ENCODE measurements around the gene SLC4A11.

Gene SLC4A11

GRCh38 chr20:3199976-3200755, 38.8 kb downstream of the SLC4A11 start:
- no peak overlapping the region for H3K4me3 ChIP-seq (ENCODE audit: low read depth, low read length)
- TF ChIP-seq CTCF (IDR thresholded peaks at IDR 0.05; ENCODE audit: low read depth, low read length, missing control alignments) = no peak
- DNase-seq (ENCODE audit: low read depth) = no peak
- in situ Hi-C loops (cut with HindIII; ENCODE audit: low sequenced_read_pairs) = no loop called here

GRCh38 chr20:3199206-3199605, 39.8 kb downstream of the SLC4A11 start:
- in situ Hi-C loops (cut with HindIII; ENCODE audit: low sequenced_read_pairs) = no loop called here
- no peak for TF ChIP-seq CTCF (IDR thresholded peaks at IDR 0.05; ENCODE audit: low read depth, low read length, missing control alignments)
- no peak for DNase-seq (ENCODE audit: low read depth)
- no peak overlapping the region for H3K4me3 ChIP-seq (ENCODE audit: low read depth, low read length)

- DNase-seq (ENCODE audit: low read depth) = no peak
- in situ Hi-C loops (cut with HindIII; ENCODE audit: low sequenced_read_pairs) = no loop called here
- no peak overlapping the region for H3K4me3 ChIP-seq (ENCODE audit: low read depth, low read length)
- TF ChIP-seq CTCF (IDR thresholded peaks at IDR 0.05; ENCODE audit: low read depth, low read length, missing control alignments) = no peak
Measured at GRCh38 chr20:3195590-3196237, 43.3 kb downstream of the SLC4A11 start.

GRCh38 chr20:3194617-3195280, 44.2 kb downstream of the SLC4A11 start:
- in situ Hi-C loops (cut with HindIII; ENCODE audit: low sequenced_read_pairs) = no loop called here
- no peak for DNase-seq (ENCODE audit: low read depth)
- TF ChIP-seq CTCF (IDR thresholded peaks at IDR 0.05; ENCODE audit: low read depth, low read length, missing control alignments) = no peak
- H3K4me3 ChIP-seq (ENCODE audit: low read depth, low read length) = no peak overlapping the region

GRCh38 chr20:3193806-3194616, 45.0 kb downstream of the SLC4A11 start:
- in situ Hi-C loops (cut with HindIII; ENCODE audit: low sequenced_read_pairs) = no loop called here
- no peak overlapping the region for H3K4me3 ChIP-seq (ENCODE audit: low read depth, low read length)
- DNase-seq (ENCODE audit: low read depth) = no peak
- no peak for TF ChIP-seq CTCF (IDR thresholded peaks at IDR 0.05; ENCODE audit: low read depth, low read length, missing control alignments)
